Uterus (tissue), 2 donors: ENCODE data around the gene TTC8.

ENCODE experiments used
- CTCF ChIP-seq, 4 experiments: fragments of 200-600 bp in 2 of 4; fragments of 450-650 bp in 2 of 4; sonication (generic) in 2 of 4; IDR thresholded peaks; one replicate each; pipeline ENCODE4 v1.5.1; 2016 to 2019; ENCODE audit warnings: antibody characterized with exemption in 4 of 4, mild to moderate bottlenecking in 2 of 4, moderate library complexity in 1 of 4
- POLR2A ChIP-seq, 2 donors: fragments of 450-650 bp; IDR thresholded peaks; one replicate each; pipeline ENCODE4 v1.6.1; 2016; ENCODE audit warnings: antibody characterized with exemption in 2 of 2, mild to moderate bottlenecking in 1 of 2, moderate library complexity in 1 of 2

DNA sequence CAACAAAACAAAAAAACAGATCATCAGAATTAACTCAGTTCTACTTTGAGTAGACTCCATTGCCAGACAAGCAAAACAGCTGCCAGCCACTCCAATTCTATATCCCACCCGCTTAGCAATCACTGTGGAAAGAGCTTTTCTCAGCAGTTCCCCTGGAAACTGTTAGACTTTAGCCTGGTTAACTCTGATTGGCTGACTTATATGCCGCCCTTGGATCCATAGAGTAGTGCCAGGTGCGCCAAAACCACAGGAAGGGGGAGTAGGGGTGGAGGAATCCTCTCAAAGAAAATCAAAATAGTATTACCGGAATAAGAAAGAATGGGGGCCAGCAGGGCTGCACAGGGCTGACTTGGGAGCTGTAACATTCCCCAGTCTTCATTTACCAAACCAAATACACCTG, 26.3 kb upstream of the TTC8 start:
- TF ChIP-seq CTCF (IDR thresholded peaks at IDR 0.05), result no peak
- TF ChIP-seq POLR2A (IDR thresholded peaks at IDR 0.05), result no peak
